HepG2 (cell line): Measurements from ENCODE around the gene ABCB7. TPM values are rescaled to one million over a fixed set of nuclear protein-coding genes. Genes with fewer than 3 reads are reported as not detected.
"Not testable (repeated sequence)": the region's sequence is repeated elsewhere in the genome, so short reads cannot be mapped to it uniquely, and the experiment has no call there.

Experiments
- ATAC-seq: fragments of 200-7000 bp; cut with Tn5 transposase; 3 replicates; pipeline ENCODE4 v1.9.1; 2020; ENCODE audit warnings: mild to moderate bottlenecking, moderate library complexity
- BruUV-seq: library from RNA; stranded (reverse); fragments of 400-500 nt; replicated peaks from 2 replicates; lab custom pipeline; 2021; lab: Mats Ljungman, UMichigan
- CTCF ChIA-PET: fragments of 300-600 bp; formaldehyde crosslinking; extraction: SDS; loops from one replicate; lab custom pipeline; 2021; ENCODE audit warnings: low total read pairs, inconsistent platforms, low intra/inter-chr PET ratio; lab: Yijun Ruan, JAX
- POLR2A ChIA-PET: fragments of 350-600 bp; sonication (Branson Sonifier 250); formaldehyde crosslinking; loops from one replicate; lab custom pipeline; 2020; ENCODE audit warnings: antibody characterized with exemption, inconsistent platforms; lab: Yijun Ruan, JAX
- DNase-seq: peaks from one replicate; pipeline ENCODE4 v3.0.0-alpha.2; 2015; ENCODE audit warnings: low spot score
- FAIRE-seq: peaks from 3 replicates; lab custom pipeline; 2011; peaks lifted over from hg19 to GRCh38; lab: Jason Lieb, UNC
- H2AFZ ChIP-seq: one replicate; pipeline ENCODE4 v1.6.1; 2011; ENCODE audit warnings: low read length, inconsistent platforms
- H3K27ac ChIP-seq: fragments of 300-600 bp; 3 replicates; pipeline ENCODE4 v1.8.0; 2011; ENCODE audit warnings: mixed run types, mild to moderate bottlenecking, mixed read lengths, low read length, inconsistent platforms; ENCODE audit not compliant: insufficient read depth; ENCODE audit errors: extremely low read length
- H3K27me3 ChIP-seq, 2 experiments: fragments of 200-600 bp in 1 of 2; 2 replicates in 1 of 2; 3 replicates in 1 of 2; pipeline versions ENCODE4 v1.6.0 to v1.8.0; 2011; ENCODE audit warnings: low read length in 2 of 2, mild to moderate bottlenecking in 2 of 2, moderate library complexity in 2 of 2, inconsistent platforms in 1 of 2; ENCODE audit not compliant: insufficient read depth in 2 of 2, control insufficient read depth in 1 of 2
- H3K36me3 ChIP-seq, 2 experiments: fragments of 200-600 bp in 1 of 2; replicated peaks in 1 of 2; 2 replicates in 1 of 2; 3 replicates in 1 of 2; pipeline versions ENCODE4 v1.5.1 to v1.8.0; 2011; ENCODE audit warnings: low read length in 2 of 2, inconsistent platforms in 1 of 2; ENCODE audit not compliant: insufficient read depth in 2 of 2, control insufficient read depth in 1 of 2
- H3K4me1 ChIP-seq: 2 replicates; pipeline ENCODE4 v1.5.1; 2012; ENCODE audit warnings: low read length, inconsistent platforms; ENCODE audit not compliant: insufficient read depth
- H3K4me2 ChIP-seq: 2 replicates; pipeline ENCODE4 v1.6.0; 2011; ENCODE audit warnings: low read depth, low read length, inconsistent platforms
- H3K4me3 ChIP-seq, 3 experiments: fragments of 200-600 bp in 1 of 3; sonication (generic), shearing (Covaris generic) in 1 of 3; replicated peaks in 1 of 3; 2 replicates each; pipeline ENCODE4 v1.5.1; 2011 to 2016; ENCODE audit warnings: low read length in 3 of 3, inconsistent platforms in 2 of 3, low read depth in 2 of 3, mild to moderate bottlenecking in 2 of 3, control low read depth in 1 of 3, mixed read lengths in 1 of 3; ENCODE audit not compliant: insufficient read depth in 1 of 3
- H3K79me2 ChIP-seq: one replicate; pipeline ENCODE4 v1.6.1; 2011; ENCODE audit warnings: low read length, inconsistent platforms; ENCODE audit not compliant: insufficient read depth
- H3K9ac ChIP-seq: 2 replicates; pipeline ENCODE4 v1.6.0; 2011; ENCODE audit warnings: mild to moderate bottlenecking, low read depth, low read length, inconsistent platforms; ENCODE audit not compliant: insufficient read depth
- H3K9me3 ChIP-seq: 2 replicates; pipeline ENCODE4 v1.5.1; 2012; ENCODE audit warnings: mild to moderate bottlenecking, low read length
- H4K20me1 ChIP-seq: 2 replicates; pipeline ENCODE4 v1.6.0; 2011; ENCODE audit warnings: inconsistent platforms, mild to moderate bottlenecking, low read length, moderate library complexity; ENCODE audit not compliant: insufficient read depth
- AKNA ChIP-seq: sonication (generic); formaldehyde crosslinking; IDR thresholded peaks from 2 replicates; pipeline ENCODE4 v1.4.0; 2020; ENCODE audit warnings: missing genetic modification reagents, borderline replicate concordance
- FOXP1 ChIP-seq, 2 experiments: fragments of 450-650 bp in 1 of 2; IDR thresholded peaks; 2 replicates each; pipeline ENCODE4 v1.6.1; 2017 to 2018; ENCODE audit warnings: antibody characterized with exemption in 1 of 2
- POLR2AphosphoS5 ChIP-seq: IDR thresholded peaks from 2 replicates; pipeline ENCODE4 v1.6.1; 2012; ENCODE audit warnings: low read depth, low read length
- RFX5 ChIP-seq: IDR thresholded peaks from 2 replicates; pipeline ENCODE4 v1.6.1; 2011; ENCODE audit warnings: low read depth, low read length, improper control_type of control experiment
- SOX13 ChIP-seq, 3 experiments: fragments of 450-650 bp in 1 of 3; sonication (generic) in 1 of 3; formaldehyde crosslinking in 1 of 3; IDR thresholded peaks in 2 of 3; conservative IDR thresholded peaks in 1 of 3; 2 replicates each; pipeline versions ENCODE4 v1.5.0 to v1.6.1; 2016 to 2020; ENCODE audit warnings: antibody characterized with exemption in 1 of 3, mild to moderate bottlenecking in 1 of 3, missing compliant biosample characterization in 1 of 3, missing genetic modification reagents in 1 of 3, moderate library complexity in 1 of 3
- ZBTB40 ChIP-seq, 2 experiments: fragments of 450-650 bp in 1 of 2; sonication (generic) in 1 of 2; formaldehyde crosslinking in 1 of 2; IDR thresholded peaks; 2 replicates each; pipeline versions ENCODE4 v1.6.1 to v1.8.0; 2016 to 2022; ENCODE audit warnings: antibody characterized with exemption in 1 of 2, mild to moderate bottlenecking in 1 of 2, missing genetic modification reagents in 1 of 2
- WGBS: methylation state at CpG from one replicate; pipeline ENCODE4 v1.1.6; 2017; ENCODE audit warnings: low lambda C conversion rate; 5-methylcytosine and 5-hydroxymethylcytosine counted together
- in situ Hi-C: cut with HindIII; loops from 2 replicates; pipeline ENCODE4 v1.10.0; 2017; ENCODE audit warnings: low pct_unique_long_range_greater_than_20kb; ENCODE audit not compliant: extremely low pct_ligation_motif_present
- intact Hi-C: fragments of 100-400 bp; cut with micrococcal nuclease; formaldehyde crosslinking; loops from one replicate; pipeline ENCODE4 v1.10.0; 2022; ENCODE audit not compliant: unreplicated experiment
- polyA plus RNA-seq, 8 experiments: library from polyadenylated mRNA; depleted of rRNA in 3 of 8; stranded (reverse) in 7 of 8; unstranded in 1 of 8; fragments of >200 nt; fragmentation: Illumina TruSeq in 4 of 8; extraction: Trizol in 4 of 8; gene quantifications; 2 replicates each; pipeline versions ENCODE4 v1.2.1 to v1.2.3, GENCODE V29; 2011 to 2016; ENCODE audit warnings: low read depth in 4 of 8, missing spikeins in 1 of 8, mixed read lengths in 1 of 8; ENCODE audit not compliant: insufficient read depth in 1 of 8
- total RNA-seq, 5 experiments: library from RNA; depleted of rRNA; stranded (reverse); fragments of >200 nt; fragmentation: Illumina TruSeq; extraction: Trizol; gene quantifications; 2 replicates each; pipeline ENCODE4 v1.2.3, GENCODE V29; 2016; ENCODE audit warnings: low read depth in 1 of 5

ABCB7 gene
- total and polyA plus RNA-seq, 2 of the 13 experiments (the other 11 are each of a cell fraction or from before 2014, with no cell fraction given), result 27.7 to 28.7 TPM

- TF ChIP-seq ZBTB40 (IDR thresholded peaks at IDR 0.05) (no peak), ZBTB40 (CRISPR knock-in tag; IDR thresholded peaks at IDR 0.05) (no peak), SOX13 (IDR thresholded peaks at IDR 0.05) (no peak), SOX13 (CRISPR knock-in tag; conservative IDR thresholded peaks at IDR 0.05 in 1 of 2, IDR thresholded peaks at IDR 0.05 in 1 of 2) (no peak), AKNA (CRISPR knock-in tag) (no peak), FOXP1 (IDR thresholded peaks at IDR 0.05) (no peak), FOXP1 (CRISPR knock-in tag; IDR thresholded peaks at IDR 0.05) (no peak), POLR2AphosphoS5 (no peak), RFX5 (no peak)
These were observed 24.0 kb downstream of the ABCB7 start (continued) for GRCh38 chrX:75131973-75132627.

DNA sequence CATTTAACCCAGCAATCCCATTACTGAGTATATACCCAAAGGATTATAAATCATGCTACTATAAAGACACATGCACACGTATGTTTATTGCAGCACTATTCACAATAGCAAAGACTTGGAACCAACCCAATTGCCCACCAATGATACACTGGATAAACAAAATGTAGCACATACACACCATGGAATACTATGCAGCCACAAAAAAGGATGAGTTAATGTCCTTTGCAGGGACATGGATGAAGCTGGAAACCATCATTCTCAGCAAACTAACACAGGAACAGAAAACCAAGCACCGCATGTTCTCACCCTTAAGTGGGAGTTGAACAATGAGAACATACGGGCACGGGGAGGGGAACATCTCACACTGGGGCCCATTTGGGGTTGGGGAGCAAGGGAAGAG, 27.0 kb downstream of the ABCB7 start:
- H2AFZ ChIP-seq, BruUV-seq, H3K9ac ChIP-seq, H3K36me3 ChIP-seq, H3K4me2 ChIP-seq, H4K20me1 ChIP-seq, intact Hi-C loops, POLR2A ChIA-PET, DNase-seq, ATAC-seq, FAIRE-seq, H3K27ac ChIP-seq, H3K4me3 ChIP-seq, CTCF ChIA-PET, in situ Hi-C loops, H3K79me2 ChIP-seq, H3K9me3 ChIP-seq, H3K4me1 ChIP-seq, H3K27me3 ChIP-seq: not testable (repeated sequence)
- WGBS, result 93% methylated on average over 4 of the region's 4 CpGs
